CD4-positive, alpha-beta T cell (primary cell): ENCODE data around the gene MSL3B.

Experiments
- ATAC-seq: fragments of 200-7000 bp; cut with Tn5 transposase; one replicate; pipeline ENCODE4 v1.10.0; 2022; ENCODE audit warnings: mild to moderate bottlenecking; ENCODE audit not compliant: poor library complexity
- CTCF ChIA-PET: fragments of 350-600 bp; sonication (Branson Sonifier 250); formaldehyde crosslinking; loops from one replicate; lab custom pipeline; 2021; ENCODE audit warnings: antibody characterized with exemption, inconsistent platforms; lab: Charles Lee
- POLR2A ChIA-PET: fragments of 350-600 bp; sonication (Branson Sonifier 250); formaldehyde crosslinking; loops from one replicate; lab custom pipeline; 2021; ENCODE audit warnings: antibody characterized with exemption, inconsistent platforms; lab: Charles Lee
- DNase-seq, 14 experiments: peaks; one replicate each; pipeline ENCODE4 v3.0.0-alpha.2; 2013 to 2020; ENCODE audit warnings: mixed read lengths in 2 of 14
- H3K27ac ChIP-seq, 2 donors: one replicate each; pipeline versions ENCODE4 v1.5.1 to v1.7.0; 2013; ENCODE audit warnings: low read length in 2 of 2, low read depth in 1 of 2, mild to moderate bottlenecking in 1 of 2
- H3K27me3 ChIP-seq, 2 experiments: 1 replicate in 1 of 2; 2 replicates in 1 of 2; pipeline versions ENCODE4 v1.6.1 to v1.7.0; 2013; ENCODE audit warnings: low read length in 2 of 2, control low read depth in 1 of 2, mild to moderate bottlenecking in 1 of 2, moderate library complexity in 1 of 2; ENCODE audit not compliant: insufficient read depth in 2 of 2, control insufficient read depth in 1 of 2
- H3K36me3 ChIP-seq: one replicate; pipeline ENCODE4 v1.6.1; 2013; ENCODE audit warnings: low read length, control low read depth; ENCODE audit not compliant: insufficient read depth
- H3K4me1 ChIP-seq: one replicate; pipeline ENCODE4 v1.6.1; 2013; ENCODE audit warnings: low read length, control low read depth; ENCODE audit not compliant: insufficient read depth
- H3K4me3 ChIP-seq: one replicate; pipeline ENCODE4 v1.5.1; 2013; ENCODE audit warnings: mild to moderate bottlenecking, low read length, moderate library complexity
- H3K9me3 ChIP-seq, 2 experiments: 1 replicate in 1 of 2; 2 replicates in 1 of 2; pipeline versions ENCODE4 v1.6.1 to v1.7.0; 2013; ENCODE audit warnings: low read length in 2 of 2, mild to moderate bottlenecking in 2 of 2, control low read depth in 1 of 2, moderate library complexity in 1 of 2; ENCODE audit not compliant: control insufficient read depth in 1 of 2, insufficient read depth in 1 of 2
- H3K27ac Mint-ChIP-seq: one replicate; pipeline ENCODE4 v1.8.0; 2020; ENCODE audit warnings: mixed read lengths
- H3K27me3 Mint-ChIP-seq: one replicate; pipeline ENCODE4 v1.8.0; 2021; ENCODE audit warnings: mixed read lengths
- H3K36me3 Mint-ChIP-seq: one replicate; pipeline ENCODE4 v1.8.0; 2021; ENCODE audit warnings: low read depth, mixed read lengths
- H3K4me1 Mint-ChIP-seq: one replicate; pipeline ENCODE4 v1.8.0; 2021; ENCODE audit warnings: low read depth, mixed read lengths
- H3K4me3 Mint-ChIP-seq: one replicate; pipeline ENCODE4 v1.8.0; 2020; ENCODE audit warnings: mild to moderate bottlenecking, mixed read lengths
- H3K9me3 Mint-ChIP-seq: one replicate; pipeline ENCODE4 v1.8.0; 2020; ENCODE audit warnings: mixed read lengths
- intact Hi-C, 2 experiments: fragments of 100-400 bp; cut with DNase I in 1 of 2; cut with micrococcal nuclease in 1 of 2; formaldehyde crosslinking; loops; one replicate each; pipeline versions ENCODE4 v1.15.1 to v1.9.0; 2023 to 2025; cut with DNase I, micrococcal nuclease
- TF ChIP-seq, protein P1 (sequence below): fragments of 200-600 bp; IDR thresholded peaks from one replicate; pipeline ENCODE4 v1.8.0; 2022; ENCODE audit warnings: antibody characterized with exemption, mild to moderate bottlenecking

The MSL3B gene

DNA sequence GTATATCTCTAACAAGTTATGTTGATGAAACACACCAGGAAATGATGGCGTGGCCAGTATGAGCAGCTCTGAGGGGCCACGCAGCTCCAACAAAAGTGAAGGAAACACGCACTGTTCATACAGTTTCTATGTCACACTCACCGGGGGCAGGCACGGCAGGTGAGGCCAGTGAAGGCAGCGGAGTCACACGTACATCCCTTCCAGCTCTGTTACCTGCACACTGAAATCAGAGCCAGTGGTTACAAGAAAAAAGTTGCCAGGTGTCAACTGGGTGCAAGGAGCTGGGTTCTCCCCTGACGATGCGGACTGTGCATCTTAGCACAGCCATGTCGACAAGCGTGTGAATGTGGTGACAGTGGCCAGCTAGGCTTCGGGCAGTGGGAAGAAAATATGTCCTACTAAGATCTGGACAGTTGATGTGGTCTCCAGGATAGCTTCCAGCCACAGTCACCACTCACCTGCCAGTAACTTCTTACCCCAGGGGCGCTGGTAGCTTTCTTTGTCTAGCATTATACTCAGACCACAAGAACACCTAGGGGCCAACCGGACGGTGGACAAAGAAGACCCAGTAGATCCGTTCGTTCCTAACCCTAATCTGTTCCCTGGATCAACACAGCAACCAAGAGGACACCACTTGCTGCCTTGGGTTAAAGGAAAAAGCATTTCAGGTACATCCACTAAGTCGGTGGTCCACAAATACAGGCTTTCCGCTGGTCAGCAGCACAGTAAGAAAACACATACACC is 23.9 kb downstream of the MSL3B start:
- Mint-ChIP-seq H3K9me3 (no peaks in the 10 kb centered on the region), H3K27me3 (no peaks in the 10 kb centered on the region), H3K27ac (no peak overlapping the region), H3K4me1 (no peaks in the 10 kb centered on the region), H3K4me3 (no peak overlapping the region), H3K36me3 (no peaks in the 10 kb centered on the region)
- ATAC-seq (no peak), DNase-seq (no peak)
- intact Hi-C loops, result no loop called here
- CTCF ChIA-PET, result interaction anchor here (0.6 kb wide), 1 partner anchor 527 kb away, joined by 3 read pairs; no protein-coding TSS in a partner anchor
- Histone ChIP-seq H3K9me3 (no peaks in the 10 kb centered on the region), H3K27me3 (no peaks in the 10 kb centered on the region), H3K4me3 (no peak overlapping the region), H3K4me1 (no peaks in the 10 kb centered on the region), H3K27ac (no peak overlapping the region), H3K36me3 (no peaks in the 10 kb centered on the region)
- POLR2A ChIA-PET, result no interaction called here
- TF ChIP-seq, protein P1, sequence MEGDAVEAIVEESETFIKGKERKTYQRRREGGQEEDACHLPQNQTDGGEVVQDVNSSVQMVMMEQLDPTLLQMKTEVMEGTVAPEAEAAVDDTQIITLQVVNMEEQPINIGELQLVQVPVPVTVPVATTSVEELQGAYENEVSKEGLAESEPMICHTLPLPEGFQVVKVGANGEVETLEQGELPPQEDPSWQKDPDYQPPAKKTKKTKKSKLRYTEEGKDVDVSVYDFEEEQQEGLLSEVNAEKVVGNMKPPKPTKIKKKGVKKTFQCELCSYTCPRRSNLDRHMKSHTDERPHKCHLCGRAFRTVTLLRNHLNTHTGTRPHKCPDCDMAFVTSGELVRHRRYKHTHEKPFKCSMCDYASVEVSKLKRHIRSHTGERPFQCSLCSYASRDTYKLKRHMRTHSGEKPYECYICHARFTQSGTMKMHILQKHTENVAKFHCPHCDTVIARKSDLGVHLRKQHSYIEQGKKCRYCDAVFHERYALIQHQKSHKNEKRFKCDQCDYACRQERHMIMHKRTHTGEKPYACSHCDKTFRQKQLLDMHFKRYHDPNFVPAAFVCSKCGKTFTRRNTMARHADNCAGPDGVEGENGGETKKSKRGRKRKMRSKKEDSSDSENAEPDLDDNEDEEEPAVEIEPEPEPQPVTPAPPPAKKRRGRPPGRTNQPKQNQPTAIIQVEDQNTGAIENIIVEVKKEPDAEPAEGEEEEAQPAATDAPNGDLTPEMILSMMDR, result no peak

DNA sequence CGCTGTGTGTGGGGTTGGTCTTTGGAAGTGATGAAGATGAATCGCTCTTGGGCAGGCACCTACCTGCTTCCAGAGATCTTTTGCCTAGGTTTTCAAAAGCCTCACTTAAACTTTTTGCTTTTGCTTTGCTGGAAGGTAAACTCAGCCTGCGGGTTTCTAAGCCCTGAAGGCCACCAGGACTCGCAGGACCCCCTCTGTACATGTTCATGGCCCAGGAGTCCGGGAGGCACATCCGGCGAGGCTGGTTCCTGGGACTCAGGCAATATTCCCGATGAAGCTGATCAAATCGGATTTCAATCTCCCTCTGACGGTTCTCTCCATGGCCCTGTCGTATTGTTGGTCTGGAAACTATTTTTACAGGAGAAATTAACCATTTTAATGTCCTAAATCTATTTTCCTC is 27.0 kb downstream of the MSL3B start:
- Mint-ChIP-seq H3K27ac (no peak overlapping the region), H3K4me1 (peaks cover 7% of the 10 kb centered on the region), H3K27me3 (no peaks in the 10 kb centered on the region), H3K4me3 (no peak overlapping the region), H3K36me3 (no peaks in the 10 kb centered on the region), H3K9me3 (no peaks in the 10 kb centered on the region)
- Histone ChIP-seq H3K4me1 (peaks cover 3% of the 10 kb centered on the region), H3K9me3 (no peaks in the 10 kb centered on the region), H3K36me3 (no peaks in the 10 kb centered on the region), H3K27ac (no peak overlapping the region), H3K27me3 (no peaks in the 10 kb centered on the region), H3K4me3 (no peak overlapping the region)
- ATAC-seq (no peak), DNase-seq (no peak)
- intact Hi-C loops, result no loop called here
- TF ChIP-seq, protein P1, result no peak
- ChIA-PET POLR2A (no interaction called here), CTCF (no interaction called here)

DNA sequence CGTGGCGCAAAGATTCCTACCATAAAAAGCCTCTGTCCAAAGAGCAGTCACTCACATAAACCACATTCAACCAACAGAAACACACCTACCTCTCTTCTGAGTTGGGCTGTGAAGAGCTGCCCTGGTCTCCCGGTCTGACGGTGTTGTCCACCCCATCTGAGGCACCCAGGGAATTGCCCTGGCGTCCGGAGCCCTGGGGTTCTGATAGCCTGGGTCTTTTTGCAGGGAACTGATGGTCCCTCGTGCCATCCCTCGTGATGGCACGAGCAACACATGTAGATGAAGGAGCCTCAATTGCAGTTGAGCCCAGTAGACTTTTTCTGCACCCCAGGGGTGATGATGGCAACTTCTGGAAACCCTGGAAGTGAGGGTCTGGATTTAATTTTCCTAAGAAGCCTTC is 27.7 kb downstream of the MSL3B start:
- ATAC-seq (no peak), DNase-seq (no peak)
- ChIA-PET POLR2A (no interaction called here), CTCF (no interaction called here)
- Histone ChIP-seq H3K36me3 (no peaks in the 10 kb centered on the region), H3K4me1 (peaks cover 3% of the 10 kb centered on the region), H3K9me3 (peaks cover 0 to 4% of the 10 kb centered on the region in 2 experiments), H3K27ac (no peak overlapping the region), H3K27me3 (no peaks in the 10 kb centered on the region), H3K4me3 (no peak overlapping the region)
- TF ChIP-seq, protein P1, result no peak
- Mint-ChIP-seq H3K27ac (no peak overlapping the region), H3K4me1 (peaks cover 7% of the 10 kb centered on the region), H3K27me3 (no peaks in the 10 kb centered on the region), H3K4me3 (no peak overlapping the region), H3K9me3 (no peaks in the 10 kb centered on the region), H3K36me3 (no peaks in the 10 kb centered on the region)
- intact Hi-C loops, result no loop called here
